DND-41 (cell line): Measurements from ENCODE around the gene TYRO3.

Source experiments
- ATAC-seq: fragments of 200-7000 bp; cut with Tn5 transposase; 3 replicates; pipeline ENCODE4 v1.9.1; 2021; ENCODE audit warnings: low read depth; ENCODE audit not compliant: insufficient read depth
- DNase-seq: peaks from one replicate; pipeline ENCODE4 v3.0.0-alpha.2; 2020
- H2AFZ ChIP-seq: 2 replicates; pipeline ENCODE4 v1.6.0; 2012; ENCODE audit warnings: low read depth, low read length
- H3K27ac ChIP-seq: 2 replicates; pipeline ENCODE4 v1.5.1; 2012; ENCODE audit warnings: low read length, inconsistent platforms
- H3K27me3 ChIP-seq: fragments of 200-600 bp; sonication (generic); 2 replicates; pipeline ENCODE4 v1.6.0; 2012; ENCODE audit warnings: low read length, mild to moderate bottlenecking, inconsistent platforms; ENCODE audit not compliant: insufficient read depth, poor library complexity
- H3K36me3 ChIP-seq: 2 replicates; pipeline ENCODE4 v1.5.1; 2012; ENCODE audit warnings: low read length, inconsistent platforms; ENCODE audit not compliant: insufficient read depth
- H3K4me1 ChIP-seq: 2 replicates; pipeline ENCODE4 v1.5.1; 2012; ENCODE audit warnings: mild to moderate bottlenecking, low read length; ENCODE audit not compliant: insufficient read depth
- H3K4me2 ChIP-seq: 2 replicates; pipeline ENCODE4 v1.6.0; 2012; ENCODE audit warnings: mild to moderate bottlenecking, moderate library complexity, low read length, inconsistent platforms; ENCODE audit not compliant: insufficient read depth
- H3K4me3 ChIP-seq, 2 experiments: fragments of 200-600 bp in 1 of 2; shearing (Covaris generic) in 1 of 2; 2 replicates each; pipeline ENCODE4 v1.5.1; 2012 to 2016; ENCODE audit warnings: inconsistent platforms in 2 of 2, low read length in 2 of 2, mild to moderate bottlenecking in 2 of 2, low read depth in 1 of 2, moderate library complexity in 1 of 2
- H3K79me2 ChIP-seq: 2 replicates; pipeline ENCODE4 v1.6.0; 2012; ENCODE audit warnings: low read length, inconsistent platforms; ENCODE audit not compliant: insufficient read depth
- H3K9ac ChIP-seq: 2 replicates; pipeline ENCODE4 v1.6.0; 2012; ENCODE audit warnings: low read depth, mild to moderate bottlenecking, inconsistent platforms, low read length, moderate library complexity
- H3K9me3 ChIP-seq: 2 replicates; pipeline ENCODE4 v1.5.1; 2012; ENCODE audit warnings: low read length, moderate library complexity, mild to moderate bottlenecking, inconsistent platforms; ENCODE audit not compliant: insufficient read depth, severe bottlenecking
- H4K20me1 ChIP-seq: 2 replicates; pipeline ENCODE4 v1.6.0; 2012; ENCODE audit warnings: low read length; ENCODE audit not compliant: insufficient read depth
- EZH2 ChIP-seq: IDR thresholded peaks from 3 replicates; pipeline ENCODE4 v1.6.1; 2012; ENCODE audit warnings: borderline replicate concordance, low read depth, mild to moderate bottlenecking, moderate library complexity, low read length, inconsistent platforms; ENCODE audit not compliant: severe bottlenecking
- TF ChIP-seq, protein P1 (sequence below): IDR thresholded peaks from 2 replicates; pipeline ENCODE4 v1.5.1; 2012; ENCODE audit warnings: borderline replicate concordance, low read length, moderate library complexity, mild to moderate bottlenecking; ENCODE audit not compliant: poor library complexity, severe bottlenecking; ENCODE audit errors: extremely low read depth

Gene TYRO3

GRCh38 chr15:41572866-41573265, 13.9 kb downstream of the TYRO3 start:
- no peak for TF ChIP-seq EZH2
- TF ChIP-seq, protein P1, sequence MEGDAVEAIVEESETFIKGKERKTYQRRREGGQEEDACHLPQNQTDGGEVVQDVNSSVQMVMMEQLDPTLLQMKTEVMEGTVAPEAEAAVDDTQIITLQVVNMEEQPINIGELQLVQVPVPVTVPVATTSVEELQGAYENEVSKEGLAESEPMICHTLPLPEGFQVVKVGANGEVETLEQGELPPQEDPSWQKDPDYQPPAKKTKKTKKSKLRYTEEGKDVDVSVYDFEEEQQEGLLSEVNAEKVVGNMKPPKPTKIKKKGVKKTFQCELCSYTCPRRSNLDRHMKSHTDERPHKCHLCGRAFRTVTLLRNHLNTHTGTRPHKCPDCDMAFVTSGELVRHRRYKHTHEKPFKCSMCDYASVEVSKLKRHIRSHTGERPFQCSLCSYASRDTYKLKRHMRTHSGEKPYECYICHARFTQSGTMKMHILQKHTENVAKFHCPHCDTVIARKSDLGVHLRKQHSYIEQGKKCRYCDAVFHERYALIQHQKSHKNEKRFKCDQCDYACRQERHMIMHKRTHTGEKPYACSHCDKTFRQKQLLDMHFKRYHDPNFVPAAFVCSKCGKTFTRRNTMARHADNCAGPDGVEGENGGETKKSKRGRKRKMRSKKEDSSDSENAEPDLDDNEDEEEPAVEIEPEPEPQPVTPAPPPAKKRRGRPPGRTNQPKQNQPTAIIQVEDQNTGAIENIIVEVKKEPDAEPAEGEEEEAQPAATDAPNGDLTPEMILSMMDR: no peak
- no peak overlapping the region for H3K4me2 ChIP-seq
- H2AFZ ChIP-seq: no peak overlapping the region
- no peaks in the 10 kb centered on the region for H4K20me1 ChIP-seq
- no peaks in the 10 kb centered on the region for H3K27me3 ChIP-seq
- H3K9ac ChIP-seq: no peak overlapping the region
- no peak overlapping the region for H3K4me3 ChIP-seq
- no peak for DNase-seq
- no peaks in the 10 kb centered on the region for H3K9me3 ChIP-seq
- no peak for ATAC-seq
- H3K79me2 ChIP-seq: no peaks in the 10 kb centered on the region
- H3K36me3 ChIP-seq: peaks cover 61% of the 10 kb centered on the region
- no peaks in the 10 kb centered on the region for H3K4me1 ChIP-seq
- H3K27ac ChIP-seq: no peak overlapping the region

DNA sequence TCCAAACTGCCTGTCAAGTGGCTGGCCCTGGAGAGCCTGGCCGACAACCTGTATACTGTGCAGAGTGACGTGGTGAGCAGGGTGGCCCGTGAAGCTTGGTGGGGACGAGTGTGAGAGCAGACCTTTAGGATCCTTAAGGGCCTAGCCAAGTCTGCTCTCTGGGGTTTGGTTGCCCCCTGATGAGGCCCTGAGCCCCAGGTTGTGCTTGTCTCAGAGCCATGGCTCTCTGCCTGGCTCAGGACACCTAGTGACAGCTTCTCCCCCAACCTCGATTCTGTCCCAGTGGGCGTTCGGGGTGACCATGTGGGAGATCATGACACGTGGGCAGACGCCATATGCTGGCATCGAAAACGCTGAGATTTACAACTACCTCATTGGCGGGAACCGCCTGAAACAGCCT, 14.4 kb downstream of the TYRO3 start:
- Histone ChIP-seq H3K9me3 (no peaks in the 10 kb centered on the region), H3K79me2 (no peaks in the 10 kb centered on the region), H4K20me1 (no peaks in the 10 kb centered on the region), H3K36me3 (peaks cover 65% of the 10 kb centered on the region), H3K27me3 (no peaks in the 10 kb centered on the region), H2AFZ (no peak overlapping the region), H3K4me2 (no peak overlapping the region), H3K4me3 (no peak overlapping the region), H3K27ac (no peak overlapping the region), H3K4me1 (no peaks in the 10 kb centered on the region), H3K9ac (no peak overlapping the region)
- DNase-seq: no peak
- ATAC-seq: no peak
- no peak for TF ChIP-seq EZH2
- TF ChIP-seq, protein P1: no peak

DNA sequence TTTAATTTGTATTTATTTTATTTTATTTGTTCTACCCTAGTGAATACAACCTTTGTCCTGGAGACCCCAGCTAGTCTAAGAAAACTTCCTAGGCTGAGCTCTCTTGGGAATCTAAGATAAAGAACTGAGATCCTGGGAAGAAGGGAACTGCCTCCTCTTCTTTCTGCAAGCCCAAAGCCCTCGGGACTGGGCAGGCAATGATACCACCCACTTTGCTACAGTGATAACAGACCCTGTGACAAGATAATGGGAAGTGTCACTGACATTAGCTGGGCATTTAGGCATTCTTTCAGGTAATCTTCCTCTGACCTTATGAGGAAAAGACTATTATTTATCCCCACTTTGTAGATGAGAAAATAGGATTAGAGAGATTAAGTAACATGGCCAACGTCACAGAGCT, 15.1 kb downstream of the TYRO3 start:
- no peak overlapping the region for H3K9ac ChIP-seq

More for the DNA sequence above, 15.1 kb downstream of the TYRO3 start:
- Histone ChIP-seq H3K9me3 (no peaks in the 10 kb centered on the region), H3K4me3 (no peak overlapping the region), H3K79me2 (no peaks in the 10 kb centered on the region), H3K4me2 (no peak overlapping the region), H3K4me1 (no peaks in the 10 kb centered on the region), H3K27me3 (no peaks in the 10 kb centered on the region), H4K20me1 (no peaks in the 10 kb centered on the region), H2AFZ (no peak overlapping the region), H3K27ac (no peak overlapping the region), H3K36me3 (peaks cover 64% of the 10 kb centered on the region)
- ATAC-seq: no peak
- DNase-seq: no peak
- TF ChIP-seq, protein P1: no peak
- no peak for TF ChIP-seq EZH2
